H4 (cell line): ENCODE data around the gene PCDH17. TPM values are rescaled to one million over a fixed set of nuclear protein-coding genes. Genes with fewer than 3 reads are reported as not detected.

ENCODE experiments used
- DNase-seq: peaks from one replicate; pipeline ENCODE4 v3.0.0-alpha.2; 2015; ENCODE audit warnings: low spot score
- total RNA-seq: library from RNA; depleted of rRNA; stranded (reverse); fragments of >200 nt; shearing (Covaris generic); gene quantifications from 2 replicates; pipeline ENCODE4 v1.2.3, GENCODE V29; 2014

Gene PCDH17
- total RNA-seq, 1 experiment from 2014 or later: 0.99 TPM

GRCh38 chr13:57636816-57637215, 5.3 kb downstream of the PCDH17 start:
- DNase-seq: no peak

GRCh38 chr13:57637515-57637914, 6.0 kb downstream of the PCDH17 start:
- DNase-seq: no peak

DNA sequence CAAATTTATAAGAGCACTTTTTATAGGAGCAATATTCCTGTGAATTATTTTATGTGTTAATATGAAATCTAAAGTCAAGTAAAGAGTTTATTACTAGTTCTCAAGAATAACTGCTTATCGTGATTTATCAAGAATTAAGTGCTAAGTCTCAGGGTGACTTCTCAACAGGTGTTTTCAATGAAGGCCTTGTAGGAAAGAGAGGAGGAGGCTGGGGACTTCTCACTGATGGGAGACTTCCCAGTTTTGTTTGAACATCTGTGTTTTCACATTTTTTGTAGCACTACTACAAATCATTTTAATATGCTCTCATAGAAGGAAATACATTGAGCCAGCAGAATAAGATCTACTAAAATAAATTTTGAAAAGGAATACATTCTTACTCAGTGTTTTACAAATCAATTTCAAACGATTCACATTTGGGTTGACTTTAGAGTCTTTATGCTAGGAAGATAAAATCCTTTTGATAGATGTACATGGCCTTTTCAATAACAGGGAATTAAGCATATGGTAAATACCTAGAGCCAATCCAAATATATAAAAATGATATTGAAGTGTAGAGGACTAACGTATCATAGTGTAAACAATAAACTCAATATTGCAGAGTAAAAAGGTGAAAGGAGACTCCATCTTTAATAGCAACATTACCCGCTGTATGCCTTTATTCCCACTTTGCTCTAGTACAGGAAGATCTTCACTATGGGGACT, 6.8 kb downstream of the PCDH17 start:
- DNase-seq: no peak

- no peak for DNase-seq
Observed at GRCh38 chr13:57640607-57641006, 9.1 kb downstream of the PCDH17 start.

DNA sequence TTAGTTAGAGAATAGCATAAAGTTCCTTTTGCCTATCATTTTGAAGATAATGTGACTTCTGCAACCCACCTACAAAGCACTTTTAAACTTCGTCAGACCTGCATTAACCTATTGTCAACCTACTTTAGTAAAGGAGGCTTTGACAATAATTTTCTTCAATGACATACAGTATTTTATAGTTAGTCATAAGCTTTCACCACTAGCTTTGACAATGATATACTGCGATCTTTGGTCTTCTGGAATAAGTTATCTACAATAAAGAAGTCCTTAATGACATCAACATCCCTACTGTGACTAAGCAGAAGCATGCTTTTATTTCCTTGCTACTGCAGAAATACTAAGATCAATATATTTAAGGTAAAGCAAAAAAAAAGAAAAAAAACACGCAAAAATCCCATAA, 9.5 kb downstream of the PCDH17 start:
- DNase-seq: no peak

GRCh38 chr13:57644106-57644505, 12.6 kb downstream of the PCDH17 start:
- no peak for DNase-seq

- DNase-seq: no peak
Observed at GRCh38 chr13:57653229-57653989, 21.9 kb downstream of the PCDH17 start.

DNA sequence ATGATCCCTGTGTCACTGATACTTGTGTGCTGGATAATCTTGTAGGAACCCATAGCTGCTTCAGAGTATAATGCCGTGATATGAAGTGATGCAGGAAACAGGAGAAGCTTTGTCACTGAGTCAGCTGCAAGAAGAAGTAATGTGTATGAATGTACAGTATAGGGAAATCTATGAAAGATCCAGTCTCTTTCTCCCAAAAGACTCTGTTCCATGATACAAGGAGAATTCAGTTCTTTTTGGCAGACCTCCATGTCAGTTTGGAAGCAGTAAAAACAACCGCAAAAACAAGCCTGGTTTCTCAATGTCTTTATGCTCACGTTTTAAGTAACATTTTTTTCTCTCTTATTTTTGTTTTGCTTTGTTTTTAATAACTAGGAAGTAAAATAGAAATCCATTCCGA, 33.9 kb downstream of the PCDH17 start:
- no peak for DNase-seq

GRCh38 chr13:57666131-57666953, 34.8 kb downstream of the PCDH17 start:
- no peak for DNase-seq

GRCh38 chr13:57672168-57672567, 40.6 kb downstream of the PCDH17 start:
- DNase-seq: no peak

DNA sequence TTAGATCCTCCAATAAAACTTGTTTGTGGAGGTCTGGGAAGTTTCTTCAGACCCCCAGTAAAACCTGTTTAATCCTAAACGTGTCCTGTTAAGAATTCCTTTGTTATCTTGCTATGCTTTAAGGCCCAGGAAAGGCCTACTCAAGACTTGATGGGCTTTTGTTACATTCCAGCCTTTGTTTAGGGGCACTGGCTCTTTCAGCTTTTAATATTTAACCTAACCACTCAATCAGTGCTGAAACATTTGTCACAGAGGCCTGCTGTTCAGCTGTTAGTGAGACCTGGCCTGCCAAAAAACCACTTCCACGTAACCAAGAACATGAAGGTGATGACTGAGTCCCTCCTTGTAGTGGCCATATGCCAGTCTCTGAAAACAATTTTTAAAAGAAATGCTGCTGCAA, 41.7 kb downstream of the PCDH17 start:
- no peak for DNase-seq

GRCh38 chr13:57675526-57675925, 44.0 kb downstream of the PCDH17 start:
- no peak for DNase-seq

DNA sequence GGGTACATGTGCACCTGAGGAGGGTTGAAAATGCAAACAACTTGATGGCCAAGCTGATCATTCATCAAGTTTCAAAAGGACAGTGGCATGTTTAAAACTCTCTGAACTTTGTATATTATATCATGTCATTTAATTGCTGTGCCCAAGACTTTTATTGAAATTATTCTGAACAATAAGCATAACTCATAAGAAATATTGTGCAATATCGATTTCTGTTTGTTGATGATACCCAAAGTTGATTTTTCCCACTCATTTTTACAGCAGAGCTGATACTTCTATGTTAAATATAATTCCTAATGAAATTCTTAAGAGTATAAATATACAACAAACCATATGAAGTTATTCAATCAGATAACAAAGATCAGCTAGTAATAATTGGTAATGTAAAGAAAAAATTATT, 49.1 kb downstream of the PCDH17 start:
- DNase-seq: no peak

DNA sequence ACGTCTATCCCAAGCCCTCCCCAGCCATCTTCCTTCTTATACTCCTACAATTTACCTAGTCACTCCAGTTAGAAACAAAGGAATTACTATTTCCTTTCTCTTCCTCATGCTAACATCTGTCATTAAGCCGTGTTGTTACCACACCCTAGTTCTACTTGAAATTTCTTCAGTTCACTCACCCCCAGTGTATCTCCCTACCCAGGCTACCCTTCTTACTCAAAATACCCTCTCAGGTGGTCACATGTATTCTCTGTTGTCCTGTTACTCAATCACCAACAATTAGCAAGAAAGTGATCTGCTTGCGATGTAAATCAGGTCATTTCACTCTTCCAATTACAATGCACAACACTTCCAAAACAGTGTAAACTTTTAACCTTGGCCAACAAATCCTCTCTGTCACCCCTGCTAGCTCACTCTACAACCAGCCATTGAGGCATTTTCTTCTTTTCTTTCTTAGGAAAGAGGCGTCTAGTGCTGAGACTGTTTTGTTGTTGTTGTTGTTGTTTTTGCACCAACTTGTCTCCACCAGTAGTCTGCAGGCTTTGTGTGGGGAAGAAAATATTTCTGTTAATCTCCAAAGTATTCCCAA, 50.7 kb downstream of the PCDH17 start:
- no peak for DNase-seq

- DNase-seq: no peak
Observed at GRCh38 chr13:57698851-57699250, 67.3 kb downstream of the PCDH17 start.

GRCh38 chr13:57704031-57704430, 72.5 kb downstream of the PCDH17 start:
- no peak for DNase-seq

GRCh38 chr13:57716295-57716694, 84.8 kb downstream of the PCDH17 start:
- no peak for DNase-seq

DNA sequence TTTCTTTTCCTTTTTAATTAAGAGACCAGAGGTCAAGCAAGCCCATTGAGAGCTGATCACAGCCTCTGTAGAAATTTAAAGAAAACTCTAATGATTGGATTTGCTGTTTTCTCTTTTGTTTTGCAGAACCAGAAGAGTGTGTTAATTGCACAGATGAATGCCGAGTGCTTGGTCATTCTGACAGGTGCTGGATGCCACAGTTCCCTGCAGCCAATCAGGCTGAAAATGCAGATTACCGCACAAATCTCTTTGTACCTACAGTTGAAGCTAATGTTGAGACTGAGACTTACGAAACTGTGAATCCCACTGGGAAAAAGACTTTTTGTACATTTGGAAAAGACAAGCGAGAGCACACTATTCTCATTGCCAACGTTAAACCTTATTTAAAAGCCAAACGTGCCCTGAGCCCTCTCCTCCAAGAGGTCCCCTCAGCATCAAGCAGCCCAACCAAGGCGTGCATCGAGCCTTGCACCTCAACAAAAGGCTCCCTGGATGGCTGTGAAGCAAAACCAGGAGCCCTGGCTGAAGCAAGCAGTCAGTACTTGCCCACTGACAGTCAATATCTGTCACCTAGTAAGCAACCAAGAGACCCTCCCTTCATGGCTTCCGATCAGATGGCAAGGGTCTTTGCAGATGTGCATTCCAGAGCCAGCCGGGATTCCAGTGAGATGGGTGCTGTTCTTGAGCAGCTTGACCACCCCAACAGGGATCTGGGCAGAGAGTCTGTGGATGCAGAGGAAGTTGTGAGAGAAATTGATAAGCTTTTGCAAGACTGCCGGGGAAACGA, 93.1 kb downstream of the PCDH17 start:
- DNase-seq: no peak

GRCh38 chr13:57725480-57725879, 93.9 kb downstream of the PCDH17 start:
- DNase-seq: no peak

GRCh38 chr13:57726981-57727380, 95.4 kb downstream of the PCDH17 start:
- no peak for DNase-seq

- DNase-seq: no peak
Observed at GRCh38 chr13:57734306-57734705, 102.8 kb downstream of the PCDH17 start.
